NCI-H2107 treated with DMSO at 0.1 percent for 48 hours (cell line): ENCODE measurements around the gene NRXN2.

ENCODE experiments used
- DNase-seq: peaks from one replicate; lab custom pipeline; 2025; ENCODE audit not compliant: unreplicated experiment; lab: John Stamatoyannopoulos, UW

NRXN2 gene

GRCh38 chr11:64556721-64557250 lies 166.2 kb downstream of the NRXN2 start:
- no peak for DNase-seq
